CD4-positive, CD25-positive, alpha-beta regulatory T cell (primary cell): Measurements from ENCODE around the gene PAX2. TPM values are rescaled to one million over a fixed set of nuclear protein-coding genes. Genes with fewer than 3 reads are reported as not detected.

Experiments used
- ATAC-seq, 2 donors: fragments of 150-1000 bp; cut with Tn5 transposase; one replicate each; pipeline ENCODE4 v1.10.0; 2021; ENCODE audit warnings: low read depth in 2 of 2, moderate number of reproducible peaks in 2 of 2, moderate library complexity in 1 of 2
- DNase-seq, 3 donors: peaks; one replicate each; pipeline versions ENCODE4 v3.0.0 to v3.0.0-alpha.2; 2012 to 2022; ENCODE audit warnings: mixed read lengths in 1 of 3
- H3K27ac ChIP-seq: one replicate; pipeline ENCODE4 v1.7.0; 2013; ENCODE audit warnings: mild to moderate bottlenecking, low read length; ENCODE audit not compliant: insufficient read depth, poor library complexity, severe bottlenecking
- H3K27me3 ChIP-seq: one replicate; pipeline ENCODE4 v1.7.0; 2013; ENCODE audit warnings: low read length; ENCODE audit not compliant: control insufficient read depth, insufficient read depth
- H3K36me3 ChIP-seq: one replicate; pipeline ENCODE4 v1.7.0; 2013; ENCODE audit warnings: mild to moderate bottlenecking, low read length, moderate library complexity; ENCODE audit not compliant: control insufficient read depth, insufficient read depth
- H3K4me1 ChIP-seq: 2 replicates; pipeline ENCODE4 v1.7.0; 2013; ENCODE audit warnings: mild to moderate bottlenecking, low read length; ENCODE audit not compliant: insufficient read depth, control insufficient read depth, poor library complexity, severe bottlenecking
- H3K4me3 ChIP-seq: one replicate; pipeline ENCODE4 v1.7.0; 2013; ENCODE audit warnings: low read depth, mild to moderate bottlenecking, low read length, moderate library complexity
- H3K9me3 ChIP-seq, 2 experiments: 1 replicate in 1 of 2; 2 replicates in 1 of 2; pipeline ENCODE4 v1.7.0; 2013; ENCODE audit warnings: low read length in 2 of 2, mild to moderate bottlenecking in 1 of 2, moderate library complexity in 1 of 2; ENCODE audit not compliant: control insufficient read depth in 2 of 2
- H3K27ac Mint-ChIP-seq, 3 donors: one replicate each; pipeline ENCODE4 v1.8.0; 2020 to 2022; ENCODE audit warnings: mild to moderate bottlenecking in 3 of 3, mixed read lengths in 3 of 3, moderate library complexity in 2 of 3
- H3K27me3 Mint-ChIP-seq: one replicate; pipeline ENCODE4 v1.8.0; 2022; ENCODE audit warnings: mild to moderate bottlenecking, mixed read lengths
- H3K36me3 Mint-ChIP-seq: one replicate; pipeline ENCODE4 v1.8.0; 2020; ENCODE audit warnings: mixed read lengths
- H3K4me1 Mint-ChIP-seq, 4 donors: one replicate each; pipeline ENCODE4 v1.8.0; 2020 to 2022; ENCODE audit warnings: mixed read lengths in 4 of 4, mild to moderate bottlenecking in 1 of 4
- H3K4me3 Mint-ChIP-seq, 4 donors: one replicate each; pipeline ENCODE4 v1.8.0; 2020 to 2022; ENCODE audit warnings: mild to moderate bottlenecking in 4 of 4, mixed read lengths in 4 of 4, moderate library complexity in 3 of 4
- H3K9me3 Mint-ChIP-seq, 7 donors: one replicate each; pipeline ENCODE4 v1.8.0; 2020 to 2022; ENCODE audit warnings: mixed read lengths in 7 of 7, mild to moderate bottlenecking in 3 of 7, moderate library complexity in 2 of 7
- polyA plus RNA-seq, 4 donors: library from polyadenylated mRNA; unstranded; fragments of 300-500 nt; fragmentation: Illumina TruSeq; gene quantifications; one replicate each; pipeline ENCODE4 v1.2.3, GENCODE V29; 2021
- total RNA-seq: library from RNA; stranded (reverse); gene quantifications from one replicate; pipeline ENCODE4 v1.2.3, GENCODE V29; 2022

PAX2 gene
- total and polyA plus RNA-seq, 5 donors from 2014 or later: 0.08 TPM; not detected in 4

DNA sequence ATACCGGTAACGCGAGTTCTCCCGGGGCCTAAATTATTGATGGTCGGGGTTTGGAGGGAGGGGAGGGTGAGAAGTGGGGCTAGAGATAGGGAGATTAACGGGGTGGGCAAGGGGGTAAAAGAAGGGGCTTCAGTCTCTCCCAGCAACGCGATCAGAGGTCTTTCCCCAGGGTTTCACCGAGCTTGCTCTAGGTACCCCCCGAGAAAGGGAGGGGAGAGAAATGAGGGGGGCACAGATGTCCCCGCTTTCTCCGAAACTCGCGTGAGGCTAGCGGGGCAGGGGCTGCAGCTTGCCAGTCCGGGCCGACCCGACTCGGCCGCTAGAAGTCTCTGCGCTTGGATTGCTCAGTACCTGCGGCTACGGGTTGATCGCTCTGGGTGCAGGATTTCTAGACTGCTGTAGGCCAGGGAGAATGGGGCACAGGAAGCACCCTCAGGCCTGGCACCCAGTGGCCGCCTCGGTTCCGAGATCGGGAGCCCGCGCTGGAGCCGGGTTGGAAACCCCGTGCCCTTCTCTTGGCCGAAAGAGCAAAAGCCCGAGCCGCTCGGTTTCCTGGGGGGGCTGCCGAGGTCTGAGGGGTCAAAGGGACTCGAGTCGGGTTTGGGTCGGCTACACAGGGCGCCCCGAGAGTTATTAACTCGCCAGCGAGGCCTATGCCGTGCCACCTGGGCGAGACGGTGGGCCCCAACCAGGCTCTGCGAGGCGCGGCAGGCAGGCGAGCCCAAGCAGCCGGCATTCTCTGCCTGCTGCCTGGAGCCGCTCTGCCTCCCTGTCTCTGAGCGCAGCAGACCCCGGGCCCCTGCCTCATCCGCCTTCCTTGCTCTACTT lies 3.1 kb downstream of the PAX2 start:
- no peak for ATAC-seq

DNA sequence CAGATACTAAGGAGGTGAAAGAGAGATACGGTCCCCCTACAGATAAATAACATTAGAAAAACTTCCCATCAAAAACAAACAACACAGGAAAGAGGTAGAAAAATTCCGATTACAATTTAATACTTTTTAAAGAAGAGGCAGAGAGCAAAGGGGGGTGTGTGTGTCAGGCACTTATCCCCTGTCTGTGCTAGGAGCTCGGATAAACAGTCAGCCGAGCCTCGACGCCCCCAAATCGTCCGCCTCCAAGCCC lies 3.6 kb downstream of the PAX2 start:
- H3K27ac Mint-ChIP-seq: no peak overlapping the region

More for the DNA sequence above, 3.1 kb downstream of the PAX2 start:
- Histone ChIP-seq H3K36me3 (no peaks in the 10 kb centered on the region), H3K27me3 (peaks cover 31% of the 10 kb centered on the region), H3K9me3 (no peaks in the 10 kb centered on the region), H3K27ac (no peak overlapping the region), H3K4me3 (no peak overlapping the region), H3K4me1 (peaks cover 36% of the 10 kb centered on the region)
- Mint-ChIP-seq H3K36me3 (peaks cover 4% of the 10 kb centered on the region), H3K9me3 (peaks cover 0 to 8% (median 0%) of the 10 kb centered on the region in 7 donors), H3K27me3 (peaks cover 83% of the 10 kb centered on the region), H3K27ac (no peak overlapping the region), H3K4me1 (peaks cover 6 to 46% (median 14%) of the 10 kb centered on the region in 4 donors), H3K4me3 (peak overlapping the region in 3 of 4 donors; percentile 50 to 74 (median 70))
- DNase-seq: no peak

DNA sequence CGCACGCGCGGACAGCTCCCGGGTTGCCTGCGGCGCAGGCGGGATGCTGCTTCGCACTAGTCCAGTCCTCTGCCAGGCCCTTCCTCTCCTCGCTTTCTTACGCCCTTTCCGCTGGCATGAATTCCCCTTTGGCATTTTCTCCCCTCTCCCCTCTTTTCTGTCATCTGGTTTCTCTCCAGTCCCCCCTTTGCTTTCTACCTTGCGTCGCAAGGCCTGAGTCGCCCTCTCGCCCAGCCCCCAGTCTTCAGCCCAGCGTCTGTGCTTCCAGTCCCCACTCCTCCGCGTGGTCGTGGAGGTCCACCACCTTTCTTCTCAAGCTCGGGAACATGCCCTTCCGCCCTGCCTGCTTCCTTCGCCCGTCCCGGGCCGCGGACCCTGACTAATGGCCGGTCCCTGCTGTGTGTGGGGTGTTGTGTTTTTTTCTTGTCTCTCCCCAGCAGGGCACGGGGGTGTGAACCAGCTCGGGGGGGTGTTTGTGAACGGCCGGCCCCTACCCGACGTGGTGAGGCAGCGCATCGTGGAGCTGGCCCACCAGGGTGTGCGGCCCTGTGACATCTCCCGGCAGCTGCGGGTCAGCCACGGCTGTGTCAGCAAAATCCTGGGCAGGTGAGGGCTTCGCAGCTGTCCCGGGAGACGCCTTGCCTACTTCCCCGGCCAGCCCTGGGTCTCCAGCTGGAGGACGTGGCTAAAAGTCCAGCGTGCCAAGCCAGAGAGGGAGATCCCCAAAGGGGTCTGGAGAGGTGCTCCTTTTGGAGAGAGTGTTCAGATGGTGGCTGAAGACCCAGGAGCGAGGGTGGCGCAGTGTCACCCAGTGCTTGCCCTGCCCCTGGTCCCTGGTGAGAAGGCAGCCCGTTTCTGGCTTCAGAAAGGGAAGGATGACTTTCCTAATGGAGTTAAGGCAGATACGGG lies 4.2 kb downstream of the PAX2 start:
- Histone ChIP-seq H3K27ac (no peak overlapping the region), H3K9me3 (no peaks in the 10 kb centered on the region), H3K27me3 (peaks cover 29% of the 10 kb centered on the region), H3K4me1 (peaks cover 26% of the 10 kb centered on the region), H3K36me3 (no peaks in the 10 kb centered on the region), H3K4me3 (no peak overlapping the region)
- H3K4me1 Mint-ChIP-seq: peaks cover 6 to 35% (median 11%) of the 10 kb centered on the region in 4 donors
- peaks cover 4% of the 10 kb centered on the region for H3K36me3 Mint-ChIP-seq
- no peak for ATAC-seq
- H3K9me3 Mint-ChIP-seq: peaks cover 0 to 8% (median 0%) of the 10 kb centered on the region in 7 donors
- H3K27ac Mint-ChIP-seq: no peak overlapping the region
- peaks cover 83% of the 10 kb centered on the region for H3K27me3 Mint-ChIP-seq
- H3K4me3 Mint-ChIP-seq: peak overlapping the region in 3 of 4 donors; percentile 50 to 74 (median 70)
- no peak for DNase-seq

More for the DNA sequence above, 3.6 kb downstream of the PAX2 start:
- no peak for ATAC-seq
- Mint-ChIP-seq H3K4me3 (peak overlapping the region in 3 of 4 donors; percentile 50 to 74 (median 70)), H3K27me3 (peaks cover 83% of the 10 kb centered on the region), H3K9me3 (peaks cover 0 to 8% (median 0%) of the 10 kb centered on the region in 7 donors), H3K36me3 (peaks cover 4% of the 10 kb centered on the region), H3K4me1 (peaks cover 6 to 40% (median 11%) of the 10 kb centered on the region in 4 donors)
- no peak overlapping the region for H3K27ac ChIP-seq
- peaks cover 31% of the 10 kb centered on the region for H3K4me1 ChIP-seq
- H3K9me3 ChIP-seq: no peaks in the 10 kb centered on the region
- no peak for DNase-seq
- no peak overlapping the region for H3K4me3 ChIP-seq
- no peaks in the 10 kb centered on the region for H3K36me3 ChIP-seq
- H3K27me3 ChIP-seq: peaks cover 26% of the 10 kb centered on the region

DNA sequence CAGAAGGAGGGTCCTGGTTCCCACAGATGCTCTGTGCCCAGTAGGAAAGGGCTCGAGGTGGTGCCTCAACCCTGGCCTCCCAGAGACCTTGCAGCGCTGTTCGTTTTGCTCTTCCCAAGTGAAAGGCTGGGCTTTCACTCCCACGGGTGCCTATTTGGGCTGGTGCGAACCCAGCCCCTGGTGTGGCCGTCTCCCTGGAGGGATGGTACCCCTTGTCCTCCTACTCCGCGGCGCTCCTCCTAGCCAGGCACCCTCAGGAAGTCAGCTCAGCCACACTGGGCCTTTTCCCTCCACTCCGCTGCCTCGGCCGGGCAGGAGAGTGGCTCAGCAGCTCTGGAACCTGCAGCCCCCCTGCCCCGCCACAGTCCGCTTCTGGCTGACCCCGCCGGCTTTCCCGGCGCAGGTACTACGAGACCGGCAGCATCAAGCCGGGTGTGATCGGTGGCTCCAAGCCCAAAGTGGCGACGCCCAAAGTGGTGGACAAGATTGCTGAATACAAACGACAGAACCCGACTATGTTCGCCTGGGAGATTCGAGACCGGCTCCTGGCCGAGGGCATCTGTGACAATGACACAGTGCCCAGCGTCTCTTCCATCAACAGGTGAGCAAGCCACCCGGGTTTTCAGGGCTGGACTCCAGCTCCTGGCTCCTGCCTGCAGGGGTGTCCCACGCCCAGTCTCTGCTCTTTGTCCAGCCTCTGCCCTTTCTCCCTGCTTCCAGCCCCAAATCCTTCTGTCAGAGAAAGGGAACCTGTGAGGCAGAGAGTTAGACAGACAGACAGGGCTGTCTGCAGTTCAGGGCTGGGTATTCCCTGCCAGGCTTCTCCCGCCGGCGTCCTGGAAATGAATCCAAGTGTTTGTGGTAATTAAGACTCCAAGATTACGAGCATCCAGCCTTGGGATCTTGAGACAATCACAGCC lies 5.2 kb downstream of the PAX2 start:
- no peaks in the 10 kb centered on the region for H3K9me3 ChIP-seq
- H3K27me3 ChIP-seq: peaks cover 32% of the 10 kb centered on the region
- DNase-seq (no peak), ATAC-seq (no peak)
- H3K4me1 ChIP-seq: peaks cover 16% of the 10 kb centered on the region
- Mint-ChIP-seq H3K9me3 (peaks cover 0 to 5% (median 0%) of the 10 kb centered on the region in 7 donors), H3K36me3 (peaks cover 4% of the 10 kb centered on the region), H3K4me1 (peaks cover 6 to 31% (median 11%) of the 10 kb centered on the region in 4 donors), H3K4me3 (no peak overlapping the region), H3K27ac (no peak overlapping the region), H3K27me3 (peaks cover 92% of the 10 kb centered on the region)
- H3K27ac ChIP-seq: no peak overlapping the region
- no peaks in the 10 kb centered on the region for H3K36me3 ChIP-seq
- no peak overlapping the region for H3K4me3 ChIP-seq

DNA sequence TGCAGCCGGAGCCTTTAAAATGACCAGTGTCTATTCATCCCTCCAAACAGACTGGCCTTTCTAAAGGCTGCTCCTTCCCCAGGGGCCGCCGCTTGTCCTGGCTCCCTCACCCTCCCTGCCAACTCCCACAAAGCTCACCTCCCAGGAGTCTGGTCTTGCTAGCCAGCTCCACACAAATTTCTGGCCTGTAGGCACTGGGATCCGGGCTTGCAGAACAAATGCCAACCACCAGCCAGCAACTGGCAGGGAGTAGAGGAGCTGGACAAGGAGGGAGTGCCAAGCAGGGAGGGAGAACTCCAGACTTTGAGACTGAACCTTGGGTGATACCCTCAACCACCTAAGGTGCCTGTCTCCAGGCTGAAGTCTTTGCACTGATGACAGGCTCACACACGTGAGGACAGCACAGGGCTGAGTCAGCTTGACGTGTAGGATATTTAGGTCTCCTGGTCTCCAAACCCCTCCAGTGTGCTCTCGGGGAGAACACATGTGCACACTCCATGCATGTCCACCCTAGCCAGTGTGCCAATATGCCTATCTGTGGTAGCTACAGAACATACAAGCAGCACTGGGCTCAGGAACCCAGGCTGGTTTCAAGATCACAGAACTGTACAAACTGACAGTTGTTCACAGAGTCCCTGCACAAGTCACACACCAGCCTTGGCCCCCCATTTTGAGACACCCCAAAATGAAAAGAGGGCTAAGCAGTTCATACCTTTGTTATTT lies 6.0 kb downstream of the PAX2 start:
- Histone ChIP-seq H3K27me3 (peaks cover 36% of the 10 kb centered on the region), H3K36me3 (no peaks in the 10 kb centered on the region), H3K9me3 (no peaks in the 10 kb centered on the region), H3K4me1 (peaks cover 10% of the 10 kb centered on the region), H3K4me3 (no peak overlapping the region), H3K27ac (no peak overlapping the region)
- H3K4me1 Mint-ChIP-seq: peaks cover 5 to 27% (median 9%) of the 10 kb centered on the region in 4 donors
- H3K27me3 Mint-ChIP-seq: peaks cover 87% of the 10 kb centered on the region
- no peak for ATAC-seq
- DNase-seq: no peak
- no peak overlapping the region for H3K27ac Mint-ChIP-seq
- peaks cover 2% of the 10 kb centered on the region for H3K36me3 Mint-ChIP-seq
- no peak overlapping the region for H3K4me3 Mint-ChIP-seq
- H3K9me3 Mint-ChIP-seq: peaks cover 0 to 4% (median 0%) of the 10 kb centered on the region in 7 donors

DNA sequence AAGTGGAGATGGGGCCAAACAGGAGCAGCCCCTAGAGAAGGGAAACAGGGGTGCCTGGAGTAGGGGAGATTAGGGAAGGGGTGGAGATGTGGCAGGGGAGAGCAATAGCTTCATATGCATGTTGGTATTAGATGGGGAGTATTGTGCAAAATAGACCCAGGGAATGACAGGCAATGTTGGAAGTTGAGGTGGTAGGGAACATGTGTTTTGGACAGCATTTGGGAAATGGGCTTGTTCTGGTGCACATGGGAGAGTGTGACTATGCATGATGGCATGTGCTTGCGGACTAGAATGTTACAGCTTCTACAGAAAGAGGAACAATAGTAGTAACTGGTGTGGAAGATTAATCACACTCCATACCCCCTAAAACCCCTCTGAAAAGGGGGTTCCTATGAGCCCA lies 10.4 kb downstream of the PAX2 start:
- Mint-ChIP-seq H3K9me3 (peaks cover 0 to 3% (median 0%) of the 10 kb centered on the region in 7 donors), H3K4me1 (peaks cover 0 to 3% (median 0%) of the 10 kb centered on the region in 4 donors), H3K36me3 (no peaks in the 10 kb centered on the region), H3K27ac (no peak overlapping the region), H3K4me3 (no peak overlapping the region), H3K27me3 (peaks cover 82% of the 10 kb centered on the region)
- Histone ChIP-seq H3K27ac (no peak overlapping the region), H3K4me3 (no peak overlapping the region), H3K4me1 (no peaks in the 10 kb centered on the region), H3K36me3 (no peaks in the 10 kb centered on the region), H3K9me3 (no peaks in the 10 kb centered on the region), H3K27me3 (peaks cover 35% of the 10 kb centered on the region)
- ATAC-seq (no peak), DNase-seq (no peak)
